Colonic mucosa (tissue), 4 donors: Measurements from ENCODE around the gene DRAM2. TPM values are rescaled to one million over a fixed set of nuclear protein-coding genes. Genes with fewer than 3 reads are reported as not detected.
"Not testable (repeated sequence)": the region's sequence is repeated elsewhere in the genome, so short reads cannot be mapped to it uniquely, and the experiment has no call there.

ENCODE experiments used
- DNase-seq: peaks from one replicate; pipeline ENCODE4 v3.0.0-alpha.2; 2020
- H3K27ac ChIP-seq: fragments of 200-600 bp; one replicate; pipeline ENCODE4 v1.8.0; 2021
- H3K27me3 ChIP-seq: fragments of 200-600 bp; one replicate; pipeline ENCODE4 v1.8.0; 2021
- H3K36me3 ChIP-seq: fragments of 200-600 bp; one replicate; pipeline ENCODE4 v1.8.0; 2021
- H3K4me1 ChIP-seq: fragments of 200-600 bp; one replicate; pipeline ENCODE4 v1.8.0; 2021; ENCODE audit warnings: mild to moderate bottlenecking
- H3K4me3 ChIP-seq: fragments of 200-600 bp; one replicate; pipeline ENCODE4 v1.8.0; 2021
- H3K9ac ChIP-seq, 2 donors: one replicate each; pipeline ENCODE4 v1.7.0; 2013; ENCODE audit warnings: control low read depth in 2 of 2, low read depth in 2 of 2, low read length in 2 of 2
- H3K9me3 ChIP-seq: fragments of 200-600 bp; one replicate; pipeline ENCODE4 v1.8.0; 2021
- CTCF ChIP-seq: fragments of 200-600 bp; IDR thresholded peaks from one replicate; pipeline ENCODE4 v1.8.0; 2022; ENCODE audit warnings: antibody characterized with exemption, mild to moderate bottlenecking
- intact Hi-C: fragments of 100-400 bp; cut with DNase I; formaldehyde crosslinking; loops from one replicate; pipeline ENCODE4 v1.14.1; 2022
- total RNA-seq, 2 donors: library from RNA; stranded (reverse); fragmentation: NEBNext Ultra II Directional in 1 of 2; extraction: Animal tissue kit (Norgen Biotek cat#: 25700) in 1 of 2; gene quantifications; one replicate each; pipeline ENCODE4 v1.2.1, GENCODE V29; 2021
- donor health status: healthy.
- donor health status: DM: no; HTN: no; CAD: no.
- donor health status: DM: no; HTN: no; CAD: no.

The DRAM2 gene
- total RNA-seq, 2 donors from 2014 or later = 35.8 to 88.8 TPM

- H3K9me3 ChIP-seq = no peaks in the 10 kb centered on the region
- no peak overlapping the region for H3K4me3 ChIP-seq
- no peaks in the 10 kb centered on the region for H3K27me3 ChIP-seq
- no peaks in the 10 kb centered on the region for H3K36me3 ChIP-seq
- H3K9ac ChIP-seq = no peak overlapping the region
- no peak for TF ChIP-seq CTCF
- no peak overlapping the region for H3K27ac ChIP-seq
- intact Hi-C loops = no loop called here
- DNase-seq = no peak
- H3K4me1 ChIP-seq = no peaks in the 10 kb centered on the region
Observed at GRCh38 chr1:111097356-111098099, 42.4 kb downstream of the DRAM2 start.

GRCh38 chr1:111095421-111095820 lies 44.5 kb downstream of the DRAM2 start:
- H3K9me3 ChIP-seq, H3K27me3 ChIP-seq, DNase-seq, H3K27ac ChIP-seq, H3K9ac ChIP-seq, H3K36me3 ChIP-seq, H3K4me1 ChIP-seq, H3K4me3 ChIP-seq, intact Hi-C loops: not testable (repeated sequence)

GRCh38 chr1:111089638-111090037 lies 50.3 kb downstream of the DRAM2 start:
- TF ChIP-seq CTCF = no peak
- DNase-seq = no peak
- intact Hi-C loops = no loop called here
- Histone ChIP-seq H3K4me1 (no peaks in the 10 kb centered on the region), H3K9ac (no peak overlapping the region), H3K9me3 (no peaks in the 10 kb centered on the region), H3K27ac (no peak overlapping the region), H3K4me3 (no peak overlapping the region), H3K36me3 (no peaks in the 10 kb centered on the region), H3K27me3 (no peaks in the 10 kb centered on the region)

- Histone ChIP-seq H3K36me3 (no peaks in the 10 kb centered on the region), H3K4me1 (no peaks in the 10 kb centered on the region), H3K4me3 (no peak overlapping the region), H3K9me3 (no peaks in the 10 kb centered on the region), H3K27me3 (no peaks in the 10 kb centered on the region), H3K9ac (no peak overlapping the region), H3K27ac (no peak overlapping the region)
- DNase-seq = no peak
- TF ChIP-seq CTCF = no peak
- intact Hi-C loops = no loop called here
Observed at GRCh38 chr1:111085676-111086075, 54.2 kb downstream of the DRAM2 start.

GRCh38 chr1:111084999-111085398 lies 54.9 kb downstream of the DRAM2 start:
- Histone ChIP-seq H3K9ac (no peak overlapping the region), H3K27me3 (no peaks in the 10 kb centered on the region), H3K4me3 (no peak overlapping the region), H3K27ac (no peak overlapping the region), H3K4me1 (no peaks in the 10 kb centered on the region), H3K9me3 (no peaks in the 10 kb centered on the region), H3K36me3 (no peaks in the 10 kb centered on the region)
- intact Hi-C loops = no loop called here
- no peak for DNase-seq
- no peak for TF ChIP-seq CTCF

- Histone ChIP-seq H3K27ac (no peak overlapping the region), H3K4me1 (no peaks in the 10 kb centered on the region), H3K4me3 (no peak overlapping the region), H3K36me3 (no peaks in the 10 kb centered on the region), H3K9me3 (no peaks in the 10 kb centered on the region), H3K9ac (no peak overlapping the region), H3K27me3 (no peaks in the 10 kb centered on the region)
- no peak for TF ChIP-seq CTCF
- DNase-seq = no peak
- intact Hi-C loops = no loop called here
Observed at GRCh38 chr1:111082421-111083203, 57.3 kb downstream of the DRAM2 start.

GRCh38 chr1:111079329-111079728 lies 60.6 kb downstream of the DRAM2 start:
- H3K9me3 ChIP-seq, H3K36me3 ChIP-seq, H3K27me3 ChIP-seq, H3K9ac ChIP-seq, H3K4me3 ChIP-seq, H3K4me1 ChIP-seq, DNase-seq, H3K27ac ChIP-seq, intact Hi-C loops: not testable (repeated sequence)

- intact Hi-C loops, H3K27me3 ChIP-seq, H3K4me1 ChIP-seq, H3K9ac ChIP-seq, H3K36me3 ChIP-seq, H3K4me3 ChIP-seq, H3K27ac ChIP-seq, H3K9me3 ChIP-seq, DNase-seq: not testable (repeated sequence)
Observed at GRCh38 chr1:111077312-111077711, 62.6 kb downstream of the DRAM2 start.
